GM19239 (cell line): Measurements from ENCODE around the gene TADA2B.
"Not testable (repeated sequence)": the region's sequence is repeated elsewhere in the genome, so short reads cannot be mapped to it uniquely, and the experiment has no call there.

Experiments used
- DNase-seq: peaks from one replicate; pipeline ENCODE4 v3.0.0; 2011; ENCODE audit warnings: low spot score; ENCODE audit not compliant: insufficient read length
- FAIRE-seq: peaks from 2 replicates; lab custom pipeline; 2011; peaks lifted over from hg19 to GRCh38; lab: Jason Lieb, UNC

Gene TADA2B

DNA sequence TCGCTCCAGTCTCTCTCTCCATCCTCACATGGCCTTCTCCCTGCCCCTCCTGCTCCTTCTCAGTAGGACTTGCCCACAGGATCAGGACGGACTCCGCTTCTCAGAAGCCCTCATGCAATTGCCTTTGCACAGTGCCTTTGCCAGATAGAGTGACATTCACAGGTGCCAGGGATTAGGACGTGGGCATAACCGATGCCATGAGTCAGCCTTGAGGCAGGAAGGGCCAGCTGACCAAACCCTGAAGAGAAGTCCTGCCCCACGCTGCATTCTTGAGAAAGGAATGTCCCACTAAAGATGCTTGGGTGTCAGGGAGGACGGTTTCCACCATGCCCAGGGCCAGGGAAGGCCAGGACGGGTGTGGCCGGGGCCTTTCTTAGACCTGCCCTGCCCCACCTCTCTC is 31.3 kb downstream of the TADA2B start:
- no peak for FAIRE-seq

DNA sequence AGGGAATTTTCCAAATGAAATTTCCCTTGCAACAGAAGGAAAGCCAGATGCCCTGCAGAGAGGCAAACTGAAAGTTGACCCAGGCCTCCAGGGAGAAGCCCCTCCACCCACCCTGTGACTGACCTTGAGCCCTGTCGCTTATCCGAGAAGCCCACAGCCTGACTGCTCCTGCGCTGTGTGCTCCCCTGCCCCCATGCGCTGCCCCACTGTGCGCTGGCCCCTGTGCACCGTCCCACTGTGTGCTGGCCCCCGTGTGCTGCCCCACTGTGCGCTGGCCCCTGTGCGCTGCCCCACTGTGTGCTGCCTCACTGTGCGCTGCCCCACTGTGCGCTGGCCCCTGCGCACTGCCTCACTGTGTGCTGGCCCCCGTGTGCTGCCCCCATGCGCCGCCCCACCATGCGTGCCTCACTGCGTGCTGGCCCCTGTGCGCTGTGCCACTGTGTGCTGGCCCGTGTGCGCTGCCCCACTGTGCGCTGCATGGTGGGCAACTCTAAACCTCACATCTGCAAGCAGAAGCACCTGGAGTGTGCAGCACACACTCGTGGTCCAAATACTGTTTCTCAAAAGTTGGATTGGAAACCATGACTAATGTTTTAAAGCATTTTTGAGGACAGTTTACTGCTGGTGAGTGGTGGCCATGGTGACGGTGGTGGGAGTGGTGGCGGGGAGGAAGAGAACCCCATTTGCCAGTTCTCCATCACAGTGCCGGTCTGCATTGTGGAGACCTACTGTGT is 33.0 kb downstream of the TADA2B start:
- FAIRE-seq (no peak), DNase-seq (no peak)

More for the DNA sequence above, 31.3 kb downstream of the TADA2B start:
- DNase-seq: no peak

DNA sequence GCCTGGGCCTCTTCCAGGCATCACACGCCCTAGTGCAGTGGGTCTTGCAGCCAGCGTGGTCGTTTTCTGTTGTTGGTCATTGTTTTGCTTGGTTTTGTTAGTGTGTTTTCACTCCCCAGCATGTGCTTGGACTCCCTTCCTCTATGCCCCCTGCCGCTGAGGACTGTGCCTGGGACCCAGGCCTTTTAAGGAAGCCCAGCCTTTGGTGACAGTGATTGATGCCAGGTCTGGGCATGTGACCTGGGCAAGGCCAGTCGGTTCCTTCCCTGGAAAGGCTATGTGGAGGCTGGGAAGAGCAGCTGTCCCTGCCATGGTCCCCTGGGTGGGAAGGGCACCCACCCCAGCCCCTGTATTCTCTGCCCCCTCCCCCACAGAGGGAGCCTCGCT is 33.5 kb downstream of the TADA2B start:
- FAIRE-seq (no peak), DNase-seq (no peak)

DNA sequence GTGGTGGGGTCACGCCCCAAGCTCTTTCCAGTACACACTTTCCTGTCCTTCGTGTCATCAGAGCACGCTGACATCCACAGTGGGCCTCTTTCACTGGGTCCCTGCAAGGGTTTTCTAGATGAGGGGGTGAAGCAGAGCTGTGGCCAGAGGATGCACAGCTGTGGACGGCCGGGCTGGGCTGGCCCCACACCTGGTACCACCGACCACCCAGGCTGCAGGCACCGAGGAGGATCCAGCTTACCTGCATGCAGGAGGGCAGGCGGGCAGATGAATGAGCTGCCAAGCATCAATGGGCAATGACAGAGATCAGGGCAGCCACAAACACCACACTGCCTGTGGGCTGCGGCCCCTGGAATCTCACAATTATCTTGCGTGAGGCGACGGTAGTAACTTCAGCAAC is 34.2 kb downstream of the TADA2B start:
- FAIRE-seq (no peak), DNase-seq (no peak)

DNA sequence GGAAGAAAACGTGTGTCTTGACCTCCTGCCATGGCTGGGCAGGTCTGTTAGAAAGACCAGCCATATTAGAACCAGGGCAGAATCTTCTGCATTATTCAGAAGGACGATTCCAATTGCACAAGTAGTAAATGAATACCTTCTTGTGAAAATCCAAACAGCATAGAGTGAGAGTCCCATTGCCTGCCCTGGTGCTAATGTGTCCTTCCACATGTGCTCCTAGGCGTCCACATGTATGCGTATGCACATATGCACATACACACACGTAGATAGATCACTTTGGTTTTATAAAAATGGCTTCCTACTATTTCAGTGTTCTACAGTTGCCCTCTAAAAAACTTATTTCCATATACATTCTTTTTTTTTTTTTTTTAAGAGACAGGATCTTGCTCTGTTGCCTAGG is 34.9 kb downstream of the TADA2B start:
- DNase-seq (no peak), FAIRE-seq (no peak)

DNA sequence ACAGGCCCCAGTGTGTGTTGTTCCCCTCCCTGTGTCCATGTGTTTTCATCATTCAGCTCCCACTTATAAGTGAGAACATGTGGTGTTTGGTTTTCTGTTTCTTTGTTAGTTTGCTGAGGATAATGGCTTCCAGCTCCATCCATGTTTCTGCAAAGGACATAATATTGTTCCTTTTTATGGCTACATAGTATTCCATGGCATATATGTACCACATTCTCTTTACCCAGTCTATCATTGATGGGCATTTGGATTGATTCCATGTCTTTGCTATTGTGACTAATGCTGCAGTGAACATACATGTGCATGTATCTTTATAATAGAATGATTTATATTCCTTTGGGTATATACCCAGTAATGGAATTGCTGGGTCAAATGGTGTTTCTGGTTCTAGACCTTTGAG is 36.3 kb downstream of the TADA2B start:
- DNase-seq, FAIRE-seq: not testable (repeated sequence)

DNA sequence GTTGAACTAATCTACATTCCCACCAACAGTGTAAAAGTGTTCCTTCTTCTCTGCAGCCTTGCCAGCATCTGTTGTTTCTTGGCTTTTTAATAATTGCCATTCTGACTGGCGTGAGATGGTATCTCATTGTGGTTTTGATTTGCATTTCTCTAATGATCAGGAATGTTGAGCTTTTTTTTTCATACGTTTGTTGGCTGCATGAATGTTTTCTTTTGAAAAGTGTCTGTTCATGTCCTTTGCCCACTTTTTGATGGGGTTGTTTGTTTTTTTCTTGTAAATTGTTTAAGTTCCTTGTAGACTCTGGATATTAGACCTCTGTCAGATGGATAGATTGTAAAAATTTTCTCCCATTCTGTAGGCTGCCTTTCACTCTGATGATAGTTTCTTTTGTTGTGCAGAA is 36.7 kb downstream of the TADA2B start:
- peak; percentile 39 for FAIRE-seq
- DNase-seq: not testable (repeated sequence)

DNA sequence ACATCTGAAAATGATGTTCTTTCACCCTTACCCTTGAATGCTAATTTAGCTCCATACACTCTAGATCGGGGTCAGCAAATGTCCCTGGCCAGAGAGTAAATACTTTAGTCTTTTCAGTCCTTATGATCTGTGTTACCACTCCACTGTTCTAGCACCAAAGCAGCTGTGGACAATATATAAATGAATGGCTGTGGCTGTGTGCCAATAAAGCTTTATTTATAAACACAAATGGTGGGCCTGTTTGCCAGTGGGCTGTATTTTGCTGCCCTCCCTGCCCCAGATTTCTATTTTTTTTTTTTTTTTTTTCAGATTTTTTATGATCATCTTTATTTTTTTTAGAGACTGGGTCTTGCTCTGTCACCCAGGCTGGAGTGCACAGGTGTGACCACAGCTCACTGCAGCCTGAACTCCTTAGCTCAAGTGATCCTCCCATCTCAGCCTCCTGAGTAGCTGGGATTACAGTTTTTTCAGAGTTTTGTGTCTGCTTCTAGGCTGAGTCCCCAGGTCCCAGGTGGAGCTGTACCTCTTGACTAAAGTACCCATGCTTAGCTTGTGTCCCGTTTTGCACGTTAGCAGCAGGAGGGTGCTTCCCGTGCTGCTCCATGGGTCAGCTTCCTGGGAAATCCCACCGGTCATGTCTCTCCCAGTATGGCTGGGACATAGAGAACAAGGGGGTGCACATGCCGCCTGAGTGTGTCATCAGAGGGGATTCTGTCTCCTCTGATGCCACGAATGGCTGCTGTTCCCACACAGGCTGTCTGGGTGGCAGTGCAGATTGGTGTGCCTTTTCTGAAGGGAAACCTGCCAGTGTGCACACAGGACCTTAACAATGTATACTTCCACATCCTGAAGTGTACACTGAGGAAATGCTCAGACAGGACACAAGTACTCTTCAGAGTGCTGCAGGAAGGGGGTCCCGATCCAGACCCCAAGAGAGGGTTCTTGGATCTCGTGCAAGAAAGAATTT is 40.7 kb downstream of the TADA2B start:
- DNase-seq (no peak), FAIRE-seq (no peak)

DNA sequence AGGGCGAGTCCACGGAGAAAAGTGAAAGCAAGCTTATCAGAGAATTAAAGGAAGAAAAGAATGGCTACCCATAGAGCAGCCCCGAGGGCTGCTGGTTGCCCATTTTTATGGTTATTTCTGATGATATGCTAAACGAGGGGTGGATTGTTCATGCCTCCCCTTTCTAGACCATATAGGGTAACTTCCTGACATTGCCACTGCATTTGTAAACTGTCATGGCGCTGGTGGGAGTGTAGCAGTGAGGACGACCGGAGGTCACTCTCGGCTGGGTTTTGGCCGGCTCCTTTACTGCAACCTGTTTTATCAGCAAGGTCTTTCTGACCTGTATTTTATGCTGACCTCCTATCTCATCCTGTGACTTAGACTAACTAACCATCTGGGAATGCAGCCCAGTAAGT is 41.4 kb downstream of the TADA2B start:
- DNase-seq, FAIRE-seq: not testable (repeated sequence)

DNA sequence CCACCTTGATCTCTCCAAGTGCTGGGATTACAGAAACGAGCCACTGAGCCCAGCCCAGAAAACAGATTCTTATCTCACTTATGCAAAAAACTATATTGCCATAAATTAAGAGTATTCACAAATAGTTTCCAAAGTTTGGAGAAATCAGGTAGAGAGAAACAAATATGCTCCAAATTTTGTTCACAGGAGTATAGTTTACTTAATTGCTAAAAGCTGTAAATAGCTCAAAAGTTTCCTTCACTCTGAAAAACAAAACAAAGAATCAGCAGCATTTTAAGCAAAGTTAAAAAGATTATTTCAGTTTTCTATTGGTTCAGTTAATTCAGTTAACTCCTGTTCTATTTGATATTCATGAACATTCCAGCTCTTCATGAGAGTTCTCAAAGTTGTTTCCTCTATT is 43.2 kb downstream of the TADA2B start:
- FAIRE-seq (no peak), DNase-seq (no peak)

DNA sequence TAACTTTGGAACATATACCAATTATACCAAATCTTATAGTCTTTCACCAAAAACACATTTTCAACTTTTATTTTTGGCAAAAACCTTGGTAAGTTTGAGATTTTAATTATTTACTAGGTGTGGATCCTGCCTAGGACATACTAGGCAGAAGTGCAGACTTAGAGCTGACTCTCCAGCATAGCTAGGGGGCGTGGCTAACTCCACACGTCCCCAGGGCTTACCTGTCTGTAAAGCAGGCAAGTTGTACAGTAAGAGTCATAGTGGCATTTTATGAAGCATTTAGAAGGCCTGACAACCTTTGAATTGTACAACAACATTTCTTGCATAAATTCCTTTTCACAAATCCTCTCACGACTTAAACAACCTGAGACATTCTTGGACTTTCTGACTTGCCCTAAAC is 43.9 kb downstream of the TADA2B start:
- FAIRE-seq: no peak
- DNase-seq: no peak

DNA sequence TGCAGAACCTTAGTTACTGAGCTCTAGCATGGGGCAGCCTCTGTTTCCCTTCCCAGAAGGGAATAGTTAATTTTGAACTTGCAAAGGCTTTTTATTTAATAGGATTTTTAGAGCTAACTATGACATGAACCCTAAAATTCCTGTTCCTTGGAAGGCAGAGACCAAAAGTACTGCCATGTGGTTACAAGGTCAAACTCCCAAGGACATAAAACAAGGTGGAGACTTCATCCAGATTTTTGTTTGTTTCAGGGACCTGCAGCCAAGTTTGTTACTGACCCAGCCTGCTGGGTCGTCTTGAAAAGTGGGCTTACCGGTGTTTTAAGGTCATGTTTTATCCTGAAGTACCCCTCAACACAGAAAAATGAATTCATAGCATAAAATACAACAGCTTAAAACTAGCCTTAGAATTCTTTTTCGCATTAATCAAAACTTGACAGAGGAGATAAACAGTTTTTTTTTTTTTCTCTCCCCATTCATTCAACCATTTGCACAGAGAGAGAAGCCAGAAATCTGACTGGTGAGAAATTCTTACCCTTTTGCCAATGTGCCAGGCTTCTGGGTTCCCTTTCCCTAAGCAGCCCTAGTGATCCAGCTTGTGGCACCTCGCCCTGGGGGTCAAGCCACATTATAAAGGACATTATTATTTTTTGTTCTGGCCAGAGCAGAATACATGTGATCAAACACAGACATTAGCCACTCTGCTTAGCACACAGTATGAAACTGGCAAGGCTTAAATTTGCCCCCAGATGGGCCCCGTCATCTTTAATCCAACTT is 46.2 kb downstream of the TADA2B start:
- no peak for FAIRE-seq
- no peak for DNase-seq

DNA sequence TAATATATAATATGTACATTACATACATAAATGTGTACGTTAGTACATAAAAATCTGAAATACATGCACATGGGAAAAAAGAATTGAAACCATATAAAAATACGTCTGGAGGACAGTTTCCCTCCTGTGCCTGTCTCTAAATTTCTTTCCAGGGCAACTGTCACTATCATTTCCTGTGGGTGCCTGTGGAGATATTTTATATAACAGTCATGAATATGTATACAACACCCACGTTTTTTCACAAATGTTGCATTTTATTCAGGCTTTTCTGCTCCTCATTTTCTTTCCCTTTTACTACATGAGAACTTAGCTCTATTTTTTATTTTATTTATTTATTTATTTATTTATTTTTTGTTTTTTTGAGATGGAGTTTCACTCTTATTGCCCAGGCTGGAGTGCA is 48.9 kb downstream of the TADA2B start:
- no peak for DNase-seq
- no peak for FAIRE-seq

DNA sequence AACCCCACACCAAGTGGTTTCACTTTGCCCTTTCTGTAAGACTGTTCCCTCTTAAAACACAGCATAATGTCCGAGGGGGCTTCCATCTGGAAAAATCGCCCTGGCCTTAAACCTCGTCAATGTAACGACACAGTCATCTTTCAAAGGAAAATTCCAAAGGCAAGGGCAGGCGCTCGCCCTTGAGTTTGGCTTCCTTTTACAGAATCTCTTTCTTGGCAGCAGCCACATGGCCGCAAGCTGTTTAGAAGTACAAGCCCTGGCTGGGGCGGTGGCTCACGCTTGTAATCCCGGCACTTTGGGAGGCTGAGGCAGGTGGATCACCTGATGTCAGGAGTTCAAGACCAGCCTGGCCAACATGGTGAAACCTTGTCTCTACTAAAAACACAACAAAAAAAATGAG is 51.7 kb downstream of the TADA2B start:
- FAIRE-seq (no peak), DNase-seq (no peak)

DNA sequence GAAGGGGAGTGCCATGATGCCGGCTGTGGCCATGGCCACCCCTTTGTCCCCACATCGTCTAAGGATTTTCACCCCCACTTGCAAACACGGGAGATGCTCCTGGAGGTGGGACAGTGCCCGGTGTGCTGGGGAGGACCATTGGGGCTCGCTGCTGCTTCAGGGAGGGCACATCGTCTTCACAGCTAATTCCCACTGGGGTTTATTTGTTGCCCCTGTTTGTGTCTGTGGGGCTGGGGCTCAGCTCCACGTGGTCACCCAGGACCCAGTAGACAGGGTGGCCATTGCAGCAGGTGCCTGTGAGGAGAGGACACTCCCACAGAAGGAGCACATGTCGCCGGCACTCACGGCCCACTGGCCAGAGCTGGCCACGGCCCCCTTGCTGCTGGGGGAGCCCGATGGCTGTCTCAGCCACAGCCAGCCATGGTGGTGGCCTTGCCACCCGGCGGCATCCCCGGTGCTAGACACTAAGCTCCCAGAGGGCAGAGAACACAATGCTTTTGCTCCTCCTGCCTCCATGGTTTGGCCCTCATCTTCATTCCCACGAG is 52.5 kb downstream of the TADA2B start:
- DNase-seq: no peak
- no peak for FAIRE-seq

DNA sequence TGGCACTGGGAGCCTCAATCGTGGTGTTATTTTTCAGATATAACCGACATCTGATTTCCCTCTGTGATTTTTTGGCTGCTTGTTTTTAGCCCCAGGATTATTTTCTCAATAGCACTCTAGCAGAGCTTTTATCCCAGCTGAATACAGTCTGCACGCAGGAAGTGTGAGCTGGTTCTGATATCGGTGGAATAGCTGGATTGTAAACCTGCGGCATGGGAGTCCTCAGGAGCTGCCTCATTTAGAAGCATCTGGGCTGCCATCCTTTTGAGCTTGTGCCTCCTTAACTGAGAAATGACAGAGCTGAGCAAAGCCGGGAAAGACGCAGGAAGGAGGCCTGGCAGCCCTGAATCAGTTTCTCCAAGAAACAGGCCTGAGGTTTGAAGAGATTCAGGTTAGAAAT is 53.1 kb downstream of the TADA2B start:
- FAIRE-seq (no peak), DNase-seq (no peak)

DNA sequence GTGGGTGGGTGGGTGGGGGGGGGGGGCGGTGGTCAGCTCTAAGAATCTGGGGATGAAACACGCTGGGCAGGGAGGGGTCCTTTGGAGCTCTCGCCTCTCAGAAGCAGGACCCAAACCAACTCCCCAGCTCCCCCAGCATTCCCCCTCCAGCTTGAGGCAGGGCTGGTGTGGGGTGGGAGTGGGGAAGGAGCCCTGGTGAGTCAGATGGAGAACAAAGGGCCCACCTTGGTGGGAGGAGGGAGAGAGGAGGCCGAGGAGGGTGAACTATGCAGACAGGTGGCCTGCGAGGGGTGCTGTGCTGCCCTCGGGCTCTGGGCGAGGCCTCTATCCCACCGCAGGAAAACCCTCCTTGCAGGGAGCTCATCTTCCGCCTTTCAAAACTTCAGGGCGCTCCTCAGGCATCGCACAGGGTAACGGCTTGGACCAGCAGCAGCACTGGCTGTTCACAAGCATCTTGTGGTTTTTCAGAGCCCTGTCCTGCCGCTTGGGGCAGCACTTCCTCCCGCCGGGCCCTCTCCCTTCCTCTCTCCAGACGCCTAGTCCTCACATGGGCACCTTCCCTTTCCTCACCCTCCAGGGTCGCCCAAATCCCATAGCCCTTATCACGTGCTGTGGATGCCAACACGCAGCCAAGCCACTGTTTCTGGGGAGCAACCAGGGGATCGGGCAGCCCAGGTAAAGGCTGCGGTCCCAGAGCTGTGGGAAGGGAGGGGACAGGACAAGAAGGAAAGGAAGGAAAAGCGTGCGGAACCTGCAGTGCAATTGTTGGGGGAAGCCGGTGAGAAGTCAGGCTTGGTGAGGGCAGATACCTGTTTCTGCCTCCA is 58.7 kb downstream of the TADA2B start:
- FAIRE-seq (peak; percentile 94), DNase-seq (peak; percentile 70)

DNA sequence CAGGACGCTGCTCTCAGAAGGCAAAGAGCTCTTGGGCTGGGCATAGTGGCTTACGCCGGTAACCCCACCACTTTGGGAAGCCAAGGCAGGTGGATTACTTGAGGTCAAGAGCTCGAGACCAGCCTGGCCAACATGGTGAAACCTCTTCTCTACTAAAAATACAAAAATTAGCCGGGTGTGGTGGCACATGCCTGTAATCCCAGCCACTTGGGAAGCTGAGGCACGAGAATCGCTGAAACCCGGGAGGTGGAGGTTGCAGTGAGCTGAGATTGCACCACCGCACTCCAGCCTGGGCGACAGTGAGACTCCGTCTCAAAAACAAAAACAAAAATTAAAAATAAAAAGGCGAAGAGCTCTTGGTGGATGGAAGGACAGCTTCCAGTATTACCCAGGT is 59.3 kb downstream of the TADA2B start:
- not testable (repeated sequence) for FAIRE-seq, DNase-seq

DNA sequence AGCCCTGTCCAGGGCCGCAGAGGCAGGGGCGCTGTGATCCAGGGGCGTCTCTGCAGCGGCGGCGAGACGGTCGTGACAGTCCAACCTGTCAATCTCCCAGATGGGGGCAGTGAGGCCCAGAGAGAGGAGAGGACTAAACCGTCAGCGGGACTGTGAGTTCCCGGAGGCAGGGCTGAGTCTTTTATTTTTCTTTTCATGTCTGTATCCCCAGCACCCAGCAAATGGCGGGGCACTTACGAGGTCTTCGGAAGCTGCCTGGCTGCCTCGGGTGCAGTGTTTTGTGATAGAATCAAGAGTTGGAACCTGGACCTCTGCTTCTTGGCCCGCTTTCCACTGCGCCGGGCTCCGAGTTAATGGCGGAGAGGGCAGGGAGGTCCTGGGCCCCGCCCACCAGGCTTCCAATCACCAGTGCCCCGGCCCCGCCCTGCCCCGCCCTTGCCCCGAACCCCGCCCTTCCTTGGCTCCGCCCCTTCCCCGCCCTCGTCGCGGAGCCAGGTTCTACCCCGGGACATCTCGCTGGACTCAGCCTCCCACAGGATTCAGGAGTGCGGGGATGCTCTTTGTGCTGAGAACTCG is 59.9 kb downstream of the TADA2B start:
- FAIRE-seq (peak; percentile 86), DNase-seq (peak; percentile 85)
